MCF 10A (cell line): ENCODE measurements around the gene ZNF618. TPM values are rescaled to one million over a fixed set of nuclear protein-coding genes. Genes with fewer than 3 reads are reported as not detected.

Experiments used
- BruUV-seq: library from RNA; stranded (reverse); fragments of 400-500 nt; replicated peaks from 2 replicates; lab custom pipeline; 2021; lab: Mats Ljungman, UMichigan
- CTCF ChIA-PET: fragments of 300-600 bp; sonication (Branson Sonifier 250); formaldehyde crosslinking; extraction: SDS; loops from one replicate; lab custom pipeline; 2021; ENCODE audit warnings: antibody characterized with exemption, inconsistent platforms; lab: Yijun Ruan, JAX
- POLR2A ChIA-PET: fragments of 300-600, 350-650 bp; sonication (Branson Sonifier 250); formaldehyde crosslinking; extraction: SDS; loops from one replicate; lab custom pipeline; 2020; ENCODE audit warnings: antibody characterized with exemption, inconsistent platforms; lab: Yijun Ruan, JAX
- DNase-seq: peaks from one replicate; pipeline ENCODE4 v3.0.0-alpha.2; 2018; ENCODE audit not compliant: unreplicated experiment
- H3K27ac Mint-ChIP-seq: one replicate; pipeline ENCODE4 v1.8.0; 2022; ENCODE audit warnings: mild to moderate bottlenecking, low read depth, mixed read lengths; ENCODE audit not compliant: unreplicated experiment
- H3K27me3 Mint-ChIP-seq: one replicate; pipeline ENCODE4 v1.8.0; 2022; ENCODE audit warnings: mixed read lengths; ENCODE audit not compliant: insufficient read depth, unreplicated experiment
- H3K36me3 Mint-ChIP-seq: one replicate; pipeline ENCODE4 v1.8.0; 2022; ENCODE audit warnings: mild to moderate bottlenecking, moderate library complexity, mixed read lengths; ENCODE audit not compliant: insufficient read depth, unreplicated experiment
- H3K4me1 Mint-ChIP-seq: one replicate; pipeline ENCODE4 v1.8.0; 2022; ENCODE audit warnings: mixed read lengths; ENCODE audit not compliant: insufficient read depth, unreplicated experiment
- H3K4me3 Mint-ChIP-seq: one replicate; pipeline ENCODE4 v1.8.0; 2022; ENCODE audit warnings: mild to moderate bottlenecking, moderate library complexity, mixed read lengths; ENCODE audit not compliant: unreplicated experiment
- H3K9me3 Mint-ChIP-seq: one replicate; pipeline ENCODE4 v1.8.0; 2022; ENCODE audit warnings: mixed read lengths; ENCODE audit not compliant: unreplicated experiment
- intact Hi-C: fragments of 100-400 bp; cut with micrococcal nuclease; formaldehyde crosslinking; loops from 2 replicates; pipeline ENCODE4 v1.14.1; 2022
- total RNA-seq: library from RNA; stranded (reverse); gene quantifications from 2 replicates; pipeline ENCODE4 v1.2.3, GENCODE V29; 2022
- TF ChIP-seq, protein P1 (sequence below): fragments of 200-600 bp; IDR thresholded peaks from one replicate; pipeline ENCODE4 v1.8.0; 2022; ENCODE audit warnings: antibody characterized with exemption, mild to moderate bottlenecking; ENCODE audit not compliant: unreplicated experiment

ZNF618 gene
- total RNA-seq, 1 experiment from 2014 or later = 4.8 TPM

DNA sequence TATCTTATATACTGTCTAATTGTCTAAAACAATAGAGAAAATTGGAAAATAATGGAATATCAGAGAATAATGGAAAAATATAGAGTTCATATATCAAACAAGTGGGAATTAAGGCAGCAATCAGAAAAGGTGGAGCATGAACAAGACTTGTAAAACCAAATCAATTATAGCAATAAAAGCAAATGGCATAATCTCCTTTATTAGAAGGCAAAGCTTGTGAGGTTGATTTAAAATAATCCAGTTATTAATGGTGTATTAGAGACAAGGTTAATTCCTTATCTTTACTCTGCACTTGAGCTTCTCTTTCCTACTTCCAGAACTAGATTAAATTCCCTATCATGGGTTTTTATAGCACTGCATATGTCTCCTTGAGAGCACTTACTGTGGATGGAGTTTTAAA lies 137.9 kb downstream of the ZNF618 start:
- BruUV-seq = no TSS peak
- H3K4me1 Mint-ChIP-seq = no peaks in the 10 kb centered on the region
- no peaks in the 10 kb centered on the region for H3K27me3 Mint-ChIP-seq
- POLR2A ChIA-PET = no interaction called here
- H3K27ac Mint-ChIP-seq = no peak overlapping the region
- H3K9me3 Mint-ChIP-seq = no peaks in the 10 kb centered on the region
- H3K4me3 Mint-ChIP-seq = no peak overlapping the region
- CTCF ChIA-PET = no interaction called here
- intact Hi-C loops = no loop called here
- DNase-seq = no peak
- TF ChIP-seq, protein P1, sequence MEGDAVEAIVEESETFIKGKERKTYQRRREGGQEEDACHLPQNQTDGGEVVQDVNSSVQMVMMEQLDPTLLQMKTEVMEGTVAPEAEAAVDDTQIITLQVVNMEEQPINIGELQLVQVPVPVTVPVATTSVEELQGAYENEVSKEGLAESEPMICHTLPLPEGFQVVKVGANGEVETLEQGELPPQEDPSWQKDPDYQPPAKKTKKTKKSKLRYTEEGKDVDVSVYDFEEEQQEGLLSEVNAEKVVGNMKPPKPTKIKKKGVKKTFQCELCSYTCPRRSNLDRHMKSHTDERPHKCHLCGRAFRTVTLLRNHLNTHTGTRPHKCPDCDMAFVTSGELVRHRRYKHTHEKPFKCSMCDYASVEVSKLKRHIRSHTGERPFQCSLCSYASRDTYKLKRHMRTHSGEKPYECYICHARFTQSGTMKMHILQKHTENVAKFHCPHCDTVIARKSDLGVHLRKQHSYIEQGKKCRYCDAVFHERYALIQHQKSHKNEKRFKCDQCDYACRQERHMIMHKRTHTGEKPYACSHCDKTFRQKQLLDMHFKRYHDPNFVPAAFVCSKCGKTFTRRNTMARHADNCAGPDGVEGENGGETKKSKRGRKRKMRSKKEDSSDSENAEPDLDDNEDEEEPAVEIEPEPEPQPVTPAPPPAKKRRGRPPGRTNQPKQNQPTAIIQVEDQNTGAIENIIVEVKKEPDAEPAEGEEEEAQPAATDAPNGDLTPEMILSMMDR = no peak
- H3K36me3 Mint-ChIP-seq = peaks cover 4% of the 10 kb centered on the region

DNA sequence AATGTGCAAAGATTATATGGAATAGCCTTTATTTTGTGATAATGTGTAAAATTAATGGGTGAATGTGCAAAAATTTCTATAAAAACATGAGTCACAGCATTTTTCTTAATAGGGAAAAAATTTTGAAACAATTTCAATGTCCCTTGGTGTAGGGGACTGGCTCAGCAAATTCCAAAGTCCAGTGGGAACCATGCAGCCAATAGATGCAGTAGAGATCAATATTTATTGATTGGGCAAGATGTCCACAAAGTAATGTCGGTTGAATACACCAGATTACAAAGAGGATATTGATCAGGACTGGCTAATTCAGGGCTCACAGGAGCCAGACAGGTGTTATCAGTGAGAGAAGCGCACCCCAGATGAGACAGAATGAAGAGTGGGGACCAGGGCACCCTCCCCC lies 139.5 kb downstream of the ZNF618 start:
- BruUV-seq = no TSS peak
- TF ChIP-seq, protein P1 = no peak
- Mint-ChIP-seq H3K9me3 (no peaks in the 10 kb centered on the region), H3K27ac (no peak overlapping the region), H3K36me3 (peaks cover 11% of the 10 kb centered on the region), H3K4me3 (no peak overlapping the region), H3K27me3 (no peaks in the 10 kb centered on the region), H3K4me1 (no peaks in the 10 kb centered on the region)
- intact Hi-C loops = no loop called here
- DNase-seq = no peak
- ChIA-PET POLR2A (no interaction called here), CTCF (no interaction called here)

DNA sequence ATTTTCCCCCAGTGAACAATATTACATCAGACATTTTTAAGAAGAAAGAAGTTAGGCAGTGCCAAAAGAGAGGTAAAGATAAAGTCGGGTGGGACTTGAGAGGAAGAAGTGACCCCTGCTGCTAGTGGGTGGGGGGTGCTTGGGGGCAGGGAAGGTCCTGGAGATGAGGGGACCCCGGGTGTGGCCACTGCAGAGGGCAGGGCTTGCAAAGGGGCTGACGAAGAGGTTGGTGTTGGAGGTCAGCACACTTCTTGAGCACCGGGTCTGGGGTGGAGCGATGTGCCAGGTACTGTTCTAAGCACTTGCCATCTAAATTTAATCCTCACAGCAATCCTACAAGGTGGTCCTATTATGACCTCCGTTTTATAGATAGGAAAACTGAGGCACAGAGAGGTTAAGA lies 140.0 kb downstream of the ZNF618 start:
- no peak overlapping the region for H3K4me3 Mint-ChIP-seq
- BruUV-seq = no TSS peak
- TF ChIP-seq, protein P1 = no peak

DNA sequence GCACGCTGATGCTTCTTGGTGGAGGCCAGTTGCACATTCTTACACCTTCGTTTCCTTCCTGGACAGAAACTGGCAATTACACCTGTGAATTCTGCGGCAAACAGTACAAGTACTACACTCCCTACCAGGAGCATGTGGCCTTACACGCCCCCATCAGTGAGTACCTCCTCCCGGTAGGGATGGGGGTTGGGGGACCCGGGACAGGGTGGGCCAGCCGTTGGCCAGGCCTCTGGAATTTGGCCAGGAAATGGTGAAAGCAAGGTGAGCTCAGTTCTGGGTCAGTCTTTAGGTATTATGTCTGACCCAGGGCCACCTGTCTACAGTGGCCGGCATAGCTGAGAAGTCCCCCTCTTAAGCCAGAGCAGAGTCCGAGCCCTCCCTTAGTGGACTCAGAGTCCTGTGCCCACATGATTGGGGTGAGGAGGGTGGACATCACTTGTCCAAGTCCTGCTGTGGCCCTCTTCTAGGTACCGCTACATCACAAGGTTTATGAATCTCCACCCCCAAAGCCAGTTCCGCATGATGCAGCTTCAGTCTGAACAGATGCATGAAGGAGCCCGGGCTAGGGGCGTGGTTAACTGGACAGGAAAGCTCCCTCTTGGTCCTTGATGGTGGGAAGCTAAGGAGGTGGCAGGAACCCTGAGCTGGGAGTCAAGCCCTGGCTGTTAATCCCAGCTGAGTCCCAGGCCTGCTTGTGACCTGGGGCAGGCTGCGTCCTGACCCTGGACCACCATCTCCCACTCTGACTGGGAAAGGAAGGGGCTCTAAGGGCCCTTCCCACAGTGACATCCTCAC lies 140.7 kb downstream of the ZNF618 start:
- CTCF ChIA-PET = interaction anchor here (1.1 kb wide), 1 partner anchor 11 kb away, joined by 3 read pairs; no protein-coding TSS in a partner anchor

More for the DNA sequence above, 140.0 kb downstream of the ZNF618 start:
- ChIA-PET CTCF (interaction anchor here (1.1 kb wide), 1 partner anchor 12 kb away, joined by 3 read pairs; no protein-coding TSS in a partner anchor), POLR2A (no interaction called here)
- Mint-ChIP-seq H3K4me1 (no peaks in the 10 kb centered on the region), H3K36me3 (peaks cover 11% of the 10 kb centered on the region), H3K9me3 (no peaks in the 10 kb centered on the region), H3K27me3 (no peaks in the 10 kb centered on the region), H3K27ac (no peak overlapping the region)
- intact Hi-C loops = no loop called here
- DNase-seq = no peak

More for the DNA sequence above, 140.7 kb downstream of the ZNF618 start:
- H3K4me1 Mint-ChIP-seq = no peaks in the 10 kb centered on the region
- BruUV-seq = no TSS peak
- DNase-seq = no peak
- H3K4me3 Mint-ChIP-seq = no peak overlapping the region
- H3K27ac Mint-ChIP-seq = no peak overlapping the region
- POLR2A ChIA-PET = interaction anchor here (1.1 kb wide), 1 partner anchor 10 kb away, joined by 3 read pairs; no protein-coding TSS in a partner anchor
- H3K36me3 Mint-ChIP-seq = peaks cover 11% of the 10 kb centered on the region
- intact Hi-C loops = no loop called here
- H3K9me3 Mint-ChIP-seq = peaks cover 6% of the 10 kb centered on the region
- H3K27me3 Mint-ChIP-seq = no peaks in the 10 kb centered on the region
- TF ChIP-seq, protein P1 = no peak
